BJ (cell line): ENCODE results near the gene NRG3. TPM values are rescaled to one million over a fixed set of nuclear protein-coding genes. Genes with fewer than 3 reads are reported as not detected.

Experiments
- CTCF ChIA-PET: fragments of 350-600 bp; formaldehyde crosslinking; extraction: SDS; loops from one replicate; lab custom pipeline; 2021; ENCODE audit warnings: antibody characterized with exemption, inconsistent platforms; lab: Yijun Ruan, JAX
- POLR2A ChIA-PET: fragments of 300-600 bp; sonication (Branson Sonifier 250); formaldehyde crosslinking; extraction: SDS; loops from one replicate; lab custom pipeline; 2021; ENCODE audit warnings: antibody characterized with exemption; lab: Charles Lee
- DNase-seq: peaks from one replicate; pipeline ENCODE4 v3.0.0-alpha.2; 2011; ENCODE audit warnings: low read depth
- H3K27me3 ChIP-seq: 2 replicates; pipeline ENCODE4 v1.6.0; 2011; ENCODE audit warnings: low read length; ENCODE audit not compliant: control insufficient read depth, insufficient read depth
- H3K36me3 ChIP-seq: 2 replicates; pipeline ENCODE4 v1.5.1; 2011; ENCODE audit warnings: low read length; ENCODE audit not compliant: control insufficient read depth, insufficient read depth
- H3K4me3 ChIP-seq: 2 replicates; pipeline ENCODE4 v1.5.1; 2011; ENCODE audit warnings: low read depth, mild to moderate bottlenecking, control low read depth, low read length
- polyA plus RNA-seq: library from polyadenylated mRNA; depleted of rRNA; stranded (reverse); fragments of >200 nt; gene quantifications from 2 replicates; pipeline ENCODE4 v1.2.3, GENCODE V29; 2011
- TF ChIP-seq, protein P1 (sequence below): IDR thresholded peaks from 2 replicates; pipeline ENCODE4 v1.5.1; 2011; ENCODE audit warnings: low read depth, mild to moderate bottlenecking, control low read depth, inconsistent platforms, low read length, moderate library complexity; ENCODE audit not compliant: insufficient read depth

NRG3 gene
- polyA plus RNA-seq, 1 experiment, result not detected

DNA sequence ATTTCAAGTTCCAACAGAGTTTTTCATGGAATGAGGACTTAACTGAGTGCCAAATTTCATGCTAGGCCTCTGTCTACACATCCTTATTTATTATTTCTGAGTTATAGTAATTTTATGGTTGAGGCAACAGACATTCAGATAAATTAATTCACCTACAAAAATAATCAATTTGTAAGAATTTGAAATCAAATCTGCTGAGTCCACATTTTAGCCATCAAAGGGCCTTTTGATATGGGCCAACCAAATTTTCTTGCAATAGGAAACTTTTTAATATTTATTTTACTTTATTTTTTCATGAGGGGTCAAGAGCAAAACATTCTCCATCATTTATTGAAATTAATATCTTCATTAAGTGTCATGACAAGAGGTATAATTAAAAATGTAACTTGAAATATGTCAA is 875.5 kb downstream of the NRG3 start:
- H3K27me3 ChIP-seq, result no peaks in the 10 kb centered on the region
- ChIA-PET CTCF (no interaction called here), POLR2A (no interaction called here)
- H3K36me3 ChIP-seq, result no peaks in the 10 kb centered on the region
- no peak for DNase-seq
- TF ChIP-seq, protein P1, sequence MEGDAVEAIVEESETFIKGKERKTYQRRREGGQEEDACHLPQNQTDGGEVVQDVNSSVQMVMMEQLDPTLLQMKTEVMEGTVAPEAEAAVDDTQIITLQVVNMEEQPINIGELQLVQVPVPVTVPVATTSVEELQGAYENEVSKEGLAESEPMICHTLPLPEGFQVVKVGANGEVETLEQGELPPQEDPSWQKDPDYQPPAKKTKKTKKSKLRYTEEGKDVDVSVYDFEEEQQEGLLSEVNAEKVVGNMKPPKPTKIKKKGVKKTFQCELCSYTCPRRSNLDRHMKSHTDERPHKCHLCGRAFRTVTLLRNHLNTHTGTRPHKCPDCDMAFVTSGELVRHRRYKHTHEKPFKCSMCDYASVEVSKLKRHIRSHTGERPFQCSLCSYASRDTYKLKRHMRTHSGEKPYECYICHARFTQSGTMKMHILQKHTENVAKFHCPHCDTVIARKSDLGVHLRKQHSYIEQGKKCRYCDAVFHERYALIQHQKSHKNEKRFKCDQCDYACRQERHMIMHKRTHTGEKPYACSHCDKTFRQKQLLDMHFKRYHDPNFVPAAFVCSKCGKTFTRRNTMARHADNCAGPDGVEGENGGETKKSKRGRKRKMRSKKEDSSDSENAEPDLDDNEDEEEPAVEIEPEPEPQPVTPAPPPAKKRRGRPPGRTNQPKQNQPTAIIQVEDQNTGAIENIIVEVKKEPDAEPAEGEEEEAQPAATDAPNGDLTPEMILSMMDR, result no peak
- no peak overlapping the region for H3K4me3 ChIP-seq

DNA sequence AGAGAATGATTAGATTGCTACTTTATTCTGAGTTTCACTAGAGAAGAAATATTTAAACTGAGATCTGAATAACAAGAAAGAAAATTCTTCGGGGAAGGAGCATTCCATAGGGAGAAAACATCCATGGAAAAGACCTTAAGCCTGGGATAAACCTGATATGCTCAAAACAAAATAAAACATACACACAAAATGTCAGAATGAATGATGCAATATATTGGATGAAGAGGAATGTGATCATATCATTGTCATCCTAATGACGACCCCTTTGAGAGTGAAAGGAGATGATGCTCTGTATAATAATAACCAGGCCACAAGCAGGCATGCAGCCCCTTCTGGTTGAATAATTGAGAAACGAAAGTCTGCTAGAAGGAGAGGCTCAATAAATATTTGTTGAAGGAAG is 882.4 kb downstream of the NRG3 start:
- Histone ChIP-seq H3K27me3 (no peaks in the 10 kb centered on the region), H3K4me3 (no peak overlapping the region), H3K36me3 (no peaks in the 10 kb centered on the region)
- TF ChIP-seq, protein P1, result no peak
- CTCF ChIA-PET, result no interaction called here
- POLR2A ChIA-PET, result no interaction called here
- DNase-seq, result no peak

DNA sequence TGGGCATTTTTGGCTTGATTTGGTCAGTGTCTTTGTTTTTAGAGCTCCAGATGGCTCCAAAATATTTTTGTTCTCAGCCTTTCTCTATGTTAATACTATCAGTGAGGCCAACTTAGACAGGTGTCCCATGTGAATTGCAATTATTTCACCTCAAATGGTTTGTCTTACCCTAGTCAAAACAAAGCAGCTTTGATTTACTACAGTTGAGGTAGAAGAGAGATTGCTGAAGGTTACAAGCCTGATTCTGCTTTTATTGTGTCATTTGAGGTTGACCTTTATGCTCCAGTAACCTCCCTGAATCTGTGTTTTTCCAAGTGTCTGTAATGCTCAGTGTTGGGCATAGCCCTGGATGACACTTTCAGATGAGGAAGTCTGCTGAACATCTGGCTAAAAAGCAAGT is 882.9 kb downstream of the NRG3 start:
- DNase-seq, result no peak
- TF ChIP-seq, protein P1, result no peak
- Histone ChIP-seq H3K27me3 (no peaks in the 10 kb centered on the region), H3K4me3 (no peak overlapping the region), H3K36me3 (no peaks in the 10 kb centered on the region)
- ChIA-PET POLR2A (no interaction called here), CTCF (no interaction called here)

DNA sequence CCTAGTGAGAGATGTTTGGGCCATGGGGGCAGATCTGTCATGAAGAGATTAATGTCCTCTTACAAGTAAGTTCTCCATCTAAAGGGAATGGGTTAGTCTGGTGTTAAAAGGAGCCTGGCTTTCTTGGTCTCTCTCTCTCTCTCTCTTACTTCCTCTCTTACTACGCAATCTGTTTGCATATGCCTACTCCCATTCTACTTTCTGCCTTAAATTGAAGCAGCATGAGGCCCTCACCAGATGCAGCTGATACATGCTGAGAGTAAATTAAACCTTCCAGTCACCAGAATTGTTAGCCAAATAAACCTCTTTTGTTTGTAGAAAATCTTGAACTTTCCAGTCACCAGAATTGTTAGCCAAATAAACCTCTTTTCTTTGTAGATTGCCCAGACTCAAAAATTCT is 884.1 kb downstream of the NRG3 start:
- CTCF ChIA-PET, result no interaction called here

DNA sequence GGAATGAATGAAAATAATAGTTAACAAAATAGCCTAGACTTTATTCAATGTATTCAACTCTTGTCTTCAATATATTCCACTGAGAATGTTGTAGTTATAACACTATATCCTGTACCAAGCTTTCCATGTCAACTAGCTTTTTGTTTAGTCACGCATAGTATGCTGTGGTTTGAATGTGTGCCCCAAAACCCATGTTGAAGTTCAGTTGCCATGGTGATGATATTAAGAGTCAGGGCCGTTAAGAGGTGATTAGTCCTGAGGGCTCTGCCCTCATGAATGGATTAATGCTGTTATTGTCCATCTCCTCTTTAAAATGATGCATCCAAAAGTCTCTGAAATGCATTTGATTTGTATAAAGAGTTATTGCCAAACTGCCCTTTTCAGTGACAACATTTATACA is 887.6 kb downstream of the NRG3 start:
- CTCF ChIA-PET, result no interaction called here
- H3K36me3 ChIP-seq, result no peaks in the 10 kb centered on the region
- TF ChIP-seq, protein P1, result no peak
- POLR2A ChIA-PET, result no interaction called here
- DNase-seq, result no peak
- no peaks in the 10 kb centered on the region for H3K27me3 ChIP-seq
- H3K4me3 ChIP-seq, result no peak overlapping the region

More for the DNA sequence above, 884.1 kb downstream of the NRG3 start:
- no peaks in the 10 kb centered on the region for H3K36me3 ChIP-seq
- TF ChIP-seq, protein P1, result no peak
- H3K4me3 ChIP-seq, result no peak overlapping the region
- no peaks in the 10 kb centered on the region for H3K27me3 ChIP-seq
- no peak for DNase-seq
- POLR2A ChIA-PET, result no interaction called here
